Colon (tissue), 2 donors: ENCODE results near the gene TADA2B.

Source experiments
- FAIRE-seq: peaks from 2 replicates; lab custom pipeline; 2012; peaks lifted over from hg19 to GRCh38; lab: Jason Lieb, UNC
- donor health status: control.
- donor health status: control.

Gene TADA2B

GRCh38 chr4:7041801-7042502, 1.2 kb upstream of the TADA2B start:
- FAIRE-seq, result no peak

DNA sequence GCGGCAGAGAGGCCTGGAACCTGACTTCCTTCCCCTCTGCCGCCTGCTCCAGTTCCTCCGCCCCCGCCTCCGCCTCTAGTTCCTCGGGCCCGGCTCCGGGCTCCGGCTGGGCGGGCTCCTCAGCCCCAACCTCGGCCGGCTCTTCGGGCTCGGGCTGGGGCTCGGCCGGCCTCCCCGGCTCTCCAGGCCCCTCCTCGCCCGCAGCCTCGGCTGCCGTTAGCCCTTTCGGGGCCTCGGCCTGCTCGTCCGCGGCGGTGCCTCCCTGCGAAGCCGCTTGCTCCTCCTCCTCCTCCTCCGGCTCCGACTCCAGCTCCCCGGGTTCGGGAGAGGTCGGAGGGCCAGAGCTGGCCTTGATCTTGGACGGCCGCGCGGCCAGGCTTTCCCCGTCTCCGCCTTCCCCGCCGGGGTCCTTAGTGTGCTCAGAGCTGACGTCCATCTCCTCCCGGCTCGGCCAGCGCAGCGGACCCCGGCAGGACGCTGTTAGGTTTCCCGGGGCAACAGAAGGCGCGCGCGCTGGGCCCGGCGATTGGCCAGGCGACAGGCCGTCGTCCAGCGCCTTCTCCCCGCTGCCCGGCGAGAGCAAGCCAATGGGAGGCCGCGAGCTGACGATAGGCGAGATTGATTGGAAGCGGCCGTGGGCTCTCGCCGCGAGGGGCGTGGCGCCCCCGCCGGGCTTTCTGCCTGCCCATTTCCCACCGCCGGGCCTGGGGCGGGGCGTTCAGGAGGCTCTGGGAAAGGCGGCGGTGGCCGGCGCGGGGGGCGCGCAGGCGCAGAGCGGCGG, 479 bp upstream of the TADA2B start:
- no peak for FAIRE-seq

- FAIRE-seq, result no peak
Measured at GRCh38 chr4:7044137-7044930, 1.2 kb downstream of the TADA2B start.

DNA sequence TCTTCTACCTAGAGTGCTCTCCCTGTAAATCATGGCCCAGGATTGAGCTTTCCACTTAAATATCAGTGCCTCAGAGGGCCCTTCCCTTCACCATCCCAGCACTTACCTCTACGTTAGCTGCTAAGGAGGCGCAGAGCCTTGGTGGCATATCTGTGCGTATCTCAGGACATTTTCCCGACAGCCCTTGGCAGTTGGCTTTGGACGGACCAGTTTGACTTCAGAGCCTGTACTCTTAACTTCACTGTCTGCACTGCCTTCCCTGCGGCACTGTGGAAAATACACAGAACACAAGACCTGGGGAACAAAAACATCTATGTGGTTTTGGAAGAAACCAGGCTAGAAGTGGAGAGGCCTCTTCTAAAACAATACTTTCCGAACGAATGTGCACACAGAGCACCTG, 2.4 kb downstream of the TADA2B start:
- FAIRE-seq, result no peak

- FAIRE-seq, result no peak
Measured at GRCh38 chr4:7045961-7046921, 3.1 kb downstream of the TADA2B start.

DNA sequence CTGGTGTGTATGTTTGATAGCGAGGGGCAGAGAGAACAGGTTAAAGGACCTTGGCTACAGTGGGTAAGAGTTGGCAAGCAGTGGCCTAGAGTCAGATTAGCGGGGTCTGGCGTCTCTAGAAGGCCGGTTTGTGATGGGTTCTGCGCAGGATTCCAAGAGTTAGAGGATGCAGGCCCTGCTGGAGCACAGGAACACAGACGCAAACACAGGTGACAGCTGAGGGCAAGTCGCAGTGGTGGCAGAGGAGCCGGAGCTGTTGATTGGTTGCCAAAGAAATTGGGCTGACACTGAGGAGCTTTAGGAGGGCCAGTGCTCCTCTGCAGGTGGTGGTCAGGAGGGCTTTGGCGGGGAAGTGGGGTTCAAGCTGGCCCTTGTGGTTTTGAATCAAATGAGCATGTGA, 3.8 kb downstream of the TADA2B start:
- no peak for FAIRE-seq

DNA sequence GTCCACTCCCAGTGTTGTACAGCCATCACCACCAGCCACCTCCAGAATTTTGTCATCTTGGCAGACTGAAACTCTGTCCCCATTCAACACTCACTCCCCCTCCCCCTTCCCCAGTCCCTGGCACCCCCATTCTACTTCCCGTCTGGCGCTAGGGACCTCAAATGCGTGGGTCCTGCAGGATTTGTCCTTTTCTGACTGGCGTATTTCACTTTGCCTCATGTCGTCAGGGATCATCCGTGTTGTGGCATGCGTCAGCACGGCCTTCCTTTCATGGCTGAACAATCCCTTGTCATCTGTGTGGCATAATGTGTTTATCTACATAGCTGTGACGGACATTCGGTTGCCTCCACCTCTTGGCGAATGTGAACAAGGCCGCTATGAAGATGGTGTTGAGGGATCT, 5.5 kb downstream of the TADA2B start:
- FAIRE-seq, result no peak

DNA sequence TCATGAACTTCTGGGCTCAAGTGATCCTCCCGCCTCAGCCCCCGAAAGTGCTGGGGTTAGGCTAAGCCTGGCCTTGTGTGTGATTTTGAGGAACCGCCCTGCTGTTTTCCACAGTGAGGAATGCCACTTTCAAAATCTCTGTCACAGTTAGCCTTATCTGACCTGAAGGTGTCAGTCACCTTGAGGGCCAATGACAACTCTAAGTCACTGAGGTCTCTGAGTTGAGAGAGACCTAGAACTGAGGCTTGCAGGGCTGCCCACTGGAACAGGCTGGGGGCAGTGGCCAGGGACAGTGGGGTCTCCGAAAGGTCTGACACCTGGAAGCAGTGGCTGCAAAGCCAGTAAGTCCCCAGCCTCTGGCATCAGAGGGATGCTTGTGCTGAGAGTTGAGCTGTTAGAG, 6.1 kb downstream of the TADA2B start:
- no peak for FAIRE-seq

- FAIRE-seq, result no peak
Measured at GRCh38 chr4:7049739-7050138, 6.6 kb downstream of the TADA2B start.

DNA sequence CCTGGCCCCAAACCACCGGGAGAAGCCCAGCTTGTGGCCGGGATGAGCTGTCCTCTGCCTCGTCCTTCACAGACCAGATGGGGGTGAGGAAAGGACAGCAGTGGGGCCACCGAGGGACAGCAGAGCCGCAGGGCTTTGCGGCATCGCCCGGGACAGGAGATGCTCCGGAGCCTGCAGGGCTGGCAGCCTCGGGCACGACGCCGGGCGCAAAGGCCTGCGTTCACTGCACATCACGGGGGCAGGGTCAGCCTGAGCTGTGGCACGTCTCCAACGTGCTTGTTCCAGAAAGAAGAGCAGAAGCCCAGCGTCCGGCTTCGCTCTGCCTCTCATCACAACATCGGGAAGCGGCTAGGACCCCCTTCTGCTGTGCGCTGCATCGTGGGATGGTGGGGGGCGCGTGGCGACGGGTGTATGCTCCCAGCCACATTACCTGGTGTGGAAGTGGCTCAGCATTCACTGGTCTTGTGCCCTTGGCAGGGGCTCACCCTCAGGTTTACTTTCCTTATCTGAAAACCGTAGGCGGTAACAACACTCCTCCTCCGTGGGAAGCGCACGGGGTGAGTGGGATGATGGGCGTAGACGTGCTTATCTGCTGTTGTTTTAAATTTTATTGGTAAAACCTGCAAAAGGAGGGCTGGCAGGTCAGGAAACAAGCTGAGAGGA, 7.4 kb downstream of the TADA2B start:
- FAIRE-seq, result no peak

DNA sequence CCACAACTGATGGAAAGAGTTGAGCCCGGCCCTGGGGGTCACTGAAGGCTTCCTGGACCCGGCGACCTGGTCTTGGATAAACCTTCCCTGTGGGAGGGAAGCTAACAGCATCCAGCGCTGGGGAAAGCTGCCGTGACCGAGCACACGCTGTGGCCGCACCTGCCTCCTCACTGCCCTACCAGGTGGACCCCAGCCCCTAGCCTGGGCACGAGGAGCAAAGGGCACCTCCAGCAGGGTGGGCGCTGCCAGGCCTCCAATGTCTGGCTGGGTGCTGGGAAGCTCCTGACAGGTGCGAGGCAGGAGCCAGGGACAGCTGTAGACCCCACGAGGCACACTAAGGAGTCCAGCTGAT, 7.9 kb downstream of the TADA2B start:
- no peak for FAIRE-seq

- no peak for FAIRE-seq
Measured at GRCh38 chr4:7051905-7052304, 8.7 kb downstream of the TADA2B start.

DNA sequence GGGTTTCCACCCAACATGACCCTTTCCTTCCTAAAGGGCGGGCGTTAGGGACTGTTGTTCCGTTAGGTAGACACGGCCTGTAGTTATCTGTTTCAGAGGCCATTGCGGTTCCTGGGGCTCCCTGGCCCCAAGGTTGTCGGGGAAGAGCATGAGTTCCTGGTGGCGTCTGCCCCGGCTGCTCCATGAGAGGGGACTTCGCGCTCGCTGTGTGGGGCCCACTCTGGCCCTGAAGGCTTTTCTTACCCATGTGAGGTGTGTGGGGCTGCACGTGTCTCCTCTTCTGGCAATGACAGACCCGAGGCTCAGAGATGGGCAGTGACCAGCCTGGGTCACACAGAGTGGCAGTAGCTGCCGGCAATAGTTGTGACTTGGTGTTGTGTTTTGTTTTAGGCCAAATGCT, 9.1 kb downstream of the TADA2B start:
- FAIRE-seq, result no peak

DNA sequence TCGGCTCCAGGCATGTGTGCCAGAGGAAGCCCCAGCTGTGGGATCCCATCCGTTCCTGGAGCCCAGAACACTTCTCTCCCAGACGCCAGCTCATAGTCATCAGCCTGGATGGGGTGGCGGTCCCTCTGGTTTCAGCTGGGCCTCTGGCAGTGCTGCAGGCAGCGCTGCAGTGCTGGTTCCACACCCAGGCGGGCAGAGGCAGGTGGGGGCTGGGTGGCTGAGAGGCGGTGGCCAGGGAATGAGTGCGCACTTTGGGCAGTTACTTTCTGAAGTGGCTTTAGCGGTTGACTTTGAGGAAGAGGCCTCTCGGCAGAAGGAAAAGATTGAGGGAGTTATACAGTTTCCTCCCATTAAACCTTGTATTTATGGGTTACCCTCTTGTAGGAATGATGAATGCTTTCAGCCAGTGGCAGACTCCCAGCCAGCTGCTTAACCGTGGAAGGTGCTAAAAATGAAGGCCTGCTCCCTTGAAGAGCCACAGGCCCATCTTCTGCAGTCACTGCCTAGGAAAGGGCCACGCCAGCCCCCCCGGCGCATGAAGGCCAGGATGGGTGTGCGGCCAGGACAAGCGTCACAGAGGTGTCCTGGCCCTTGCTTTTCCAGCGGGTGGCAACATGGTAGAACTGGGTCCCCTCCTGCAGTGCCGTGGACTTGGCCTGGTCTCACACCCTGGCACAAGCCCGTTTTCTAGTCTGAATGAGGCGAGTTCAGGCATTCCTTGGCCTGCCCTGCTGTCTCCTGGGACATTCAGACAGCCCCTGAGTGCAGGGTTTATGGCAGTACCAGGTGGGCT, 9.9 kb downstream of the TADA2B start:
- no peak for FAIRE-seq

DNA sequence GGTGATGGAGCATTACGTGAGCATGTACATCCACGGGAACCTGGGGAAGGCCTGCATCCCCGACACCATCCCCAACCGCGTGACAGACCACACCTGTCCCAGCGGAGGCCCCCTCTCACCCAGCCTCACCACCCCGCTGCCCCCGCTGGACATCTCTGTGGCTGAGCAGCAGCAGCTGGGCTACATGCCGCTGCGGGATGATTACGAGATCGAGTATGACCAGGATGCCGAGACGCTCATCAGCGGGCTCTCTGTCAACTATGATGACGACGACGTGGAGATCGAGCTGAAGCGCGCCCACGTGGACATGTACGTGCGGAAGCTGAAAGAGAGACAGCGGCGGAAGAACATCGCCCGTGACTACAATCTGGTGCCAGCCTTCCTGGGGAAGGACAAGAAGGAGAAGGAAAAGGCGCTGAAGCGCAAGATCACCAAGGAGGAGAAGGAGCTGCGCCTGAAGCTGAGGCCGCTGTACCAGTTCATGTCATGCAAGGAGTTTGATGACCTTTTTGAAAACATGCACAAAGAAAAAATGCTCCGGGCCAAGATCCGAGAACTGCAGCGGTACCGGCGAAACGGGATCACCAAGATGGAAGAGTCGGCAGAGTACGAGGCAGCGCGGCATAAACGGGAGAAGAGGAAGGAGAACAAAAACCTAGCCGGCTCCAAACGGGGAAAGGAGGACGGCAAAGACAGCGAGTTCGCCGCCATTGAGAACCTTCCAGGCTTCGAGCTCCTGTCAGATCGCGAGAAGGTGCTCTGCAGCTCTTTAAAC, 11.1 kb downstream of the TADA2B start:
- FAIRE-seq, result no peak

- no peak for FAIRE-seq
Measured at GRCh38 chr4:7055111-7055989, 12.2 kb downstream of the TADA2B start.

- FAIRE-seq, result no peak
Measured at GRCh38 chr4:7055990-7056325, 12.8 kb downstream of the TADA2B start.

DNA sequence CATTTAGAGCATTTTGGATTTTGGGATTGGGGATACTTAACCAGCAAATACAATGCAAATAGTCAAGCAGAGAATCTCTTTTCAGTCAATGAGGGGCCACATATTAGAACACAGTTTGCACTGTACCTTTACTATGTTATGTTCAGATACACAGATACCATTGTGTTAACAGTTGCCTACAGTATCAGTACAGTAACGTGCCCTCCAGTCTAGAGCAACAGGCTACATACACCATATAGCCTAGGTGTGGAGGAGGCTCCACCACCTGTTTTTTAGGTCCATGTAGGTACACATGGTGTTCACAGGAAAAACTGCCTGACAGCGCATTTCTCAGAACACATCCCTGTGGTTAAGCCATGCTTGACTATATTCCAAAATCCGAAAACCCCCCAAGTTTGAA, 15.6 kb downstream of the TADA2B start:
- FAIRE-seq, result no peak

DNA sequence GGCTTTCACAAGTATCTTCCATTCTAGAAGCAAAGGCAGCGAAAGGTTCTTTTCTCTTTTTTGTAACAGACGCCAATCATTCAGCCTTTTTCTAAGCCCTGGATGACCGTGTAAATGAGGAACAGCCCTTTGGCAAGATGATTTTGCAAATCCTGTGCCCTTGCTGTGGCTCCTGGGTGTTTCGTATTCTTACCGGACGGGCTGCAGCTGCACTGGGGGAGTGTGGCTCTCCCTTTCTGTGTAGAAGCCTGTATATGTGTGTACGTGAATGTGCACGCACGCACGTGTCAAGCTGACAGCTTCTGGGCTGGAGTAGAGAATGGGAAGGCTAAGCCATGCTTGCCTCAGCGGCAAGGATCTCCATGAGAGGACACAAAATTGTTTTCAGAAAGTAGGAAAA, 16.5 kb downstream of the TADA2B start:
- no peak for FAIRE-seq
